Measurements from ENCODE around the gene PDLIM5.

DNA sequence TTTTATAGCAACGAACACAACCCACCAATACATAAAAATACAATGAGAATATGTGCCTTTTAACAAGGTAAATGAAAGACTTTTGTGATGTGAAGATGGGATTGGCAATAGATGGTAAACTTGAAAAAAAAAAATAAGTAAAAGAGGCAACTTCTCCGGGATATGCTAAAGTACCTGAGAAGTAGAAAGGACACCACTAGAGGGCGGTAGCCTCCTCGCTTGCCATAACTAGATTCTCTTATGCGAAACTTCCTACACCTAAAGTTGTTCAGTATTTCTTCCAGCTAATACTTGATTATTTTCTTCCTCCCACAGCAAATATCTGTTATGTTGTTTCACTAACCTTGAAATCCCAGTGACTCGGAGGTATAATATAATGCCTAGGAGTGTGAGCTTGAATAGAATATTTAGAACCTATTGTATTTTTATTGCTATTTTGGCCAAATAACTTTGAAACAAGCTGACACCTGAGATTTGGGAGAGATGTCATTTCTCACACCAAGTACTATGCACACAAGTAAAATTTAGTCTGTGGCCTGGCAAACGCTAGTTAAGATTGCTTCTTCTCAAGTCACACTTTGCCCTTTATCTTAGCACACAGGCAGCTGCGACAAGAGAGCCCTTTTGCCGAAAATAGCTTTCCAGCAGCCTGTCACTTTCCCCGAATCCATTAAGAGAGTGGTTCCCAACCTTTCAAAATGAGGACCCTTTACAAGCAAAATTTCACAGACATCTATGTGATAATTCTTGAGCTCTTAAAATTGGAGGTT is 44.9 kb upstream of the PDLIM5 start:
- peak; percentile 70 to 91 (median 81) for TF ChIP-seq CTCF (IDR thresholded peaks at IDR 0.05)
- TF ChIP-seq EP300 (IDR thresholded peaks at IDR 0.05; ENCODE audit: low read depth), result no peak

Data from transverse colon (tissue), 3 donors.